ENCODE data around the gene TRAF3IP1.

TRAF3IP1 gene

GRCh38 chr2:238415036-238415764 lies 94.9 kb downstream of the TRAF3IP1 start:
- no peak for TF ChIP-seq Cebpa-rat (IDR thresholded peaks at IDR 0.05)

DNA sequence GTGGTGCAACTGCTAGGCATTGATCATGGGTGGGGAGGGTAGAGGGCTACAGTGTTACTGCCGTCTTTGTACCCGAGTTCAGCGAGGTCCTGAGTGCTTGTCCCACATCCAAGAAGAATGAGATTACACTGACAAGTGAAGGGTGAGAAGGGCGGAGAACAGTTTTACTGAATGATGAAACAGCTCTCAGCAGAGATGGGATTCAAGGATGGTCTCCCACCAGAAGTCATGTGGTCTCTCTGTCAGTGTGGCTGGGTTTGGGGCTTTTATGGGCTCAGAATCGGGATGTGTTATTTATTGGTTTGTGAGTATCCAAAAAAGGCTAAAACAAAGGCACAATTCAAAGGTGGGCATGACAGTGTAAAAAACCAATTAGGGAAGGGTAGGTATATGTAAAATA lies 95.6 kb downstream of the TRAF3IP1 start:
- no peaks in the 10 kb centered on the region for H3K4me1 ChIP-seq
- no peak overlapping the region for H3K27ac ChIP-seq
- peaks cover 25% of the 10 kb centered on the region for H3K9me3 ChIP-seq
- no peaks in the 10 kb centered on the region for H4K20me1 ChIP-seq
- no peak overlapping the region for H3K4me3 ChIP-seq
- TF ChIP-seq Cebpa-rat (IDR thresholded peaks at IDR 0.05): no peak
- H3K36me3 ChIP-seq: peaks cover 8% of the 10 kb centered on the region; the same call in 1 of the 2 replicates
- no peaks in the 10 kb centered on the region for H3K27me3 ChIP-seq
- no peak overlapping the region for H3K9ac ChIP-seq
- no peak overlapping the region for H3K4me2 ChIP-seq

More at GRCh38 chr2:238415036-238415764, 94.9 kb downstream of the TRAF3IP1 start:
- no peak overlapping the region for H3K4me3 ChIP-seq
- no peak overlapping the region for H3K4me2 ChIP-seq
- no peaks in the 10 kb centered on the region for H4K20me1 ChIP-seq
- H3K27me3 ChIP-seq: no peaks in the 10 kb centered on the region
- H3K36me3 ChIP-seq: peaks cover 8% of the 10 kb centered on the region; the same call in 1 of the 2 replicates
- H3K4me1 ChIP-seq: no peaks in the 10 kb centered on the region
- no peak overlapping the region for H3K27ac ChIP-seq
- H3K9ac ChIP-seq: no peak overlapping the region
- peaks cover 25% of the 10 kb centered on the region for H3K9me3 ChIP-seq

DNA sequence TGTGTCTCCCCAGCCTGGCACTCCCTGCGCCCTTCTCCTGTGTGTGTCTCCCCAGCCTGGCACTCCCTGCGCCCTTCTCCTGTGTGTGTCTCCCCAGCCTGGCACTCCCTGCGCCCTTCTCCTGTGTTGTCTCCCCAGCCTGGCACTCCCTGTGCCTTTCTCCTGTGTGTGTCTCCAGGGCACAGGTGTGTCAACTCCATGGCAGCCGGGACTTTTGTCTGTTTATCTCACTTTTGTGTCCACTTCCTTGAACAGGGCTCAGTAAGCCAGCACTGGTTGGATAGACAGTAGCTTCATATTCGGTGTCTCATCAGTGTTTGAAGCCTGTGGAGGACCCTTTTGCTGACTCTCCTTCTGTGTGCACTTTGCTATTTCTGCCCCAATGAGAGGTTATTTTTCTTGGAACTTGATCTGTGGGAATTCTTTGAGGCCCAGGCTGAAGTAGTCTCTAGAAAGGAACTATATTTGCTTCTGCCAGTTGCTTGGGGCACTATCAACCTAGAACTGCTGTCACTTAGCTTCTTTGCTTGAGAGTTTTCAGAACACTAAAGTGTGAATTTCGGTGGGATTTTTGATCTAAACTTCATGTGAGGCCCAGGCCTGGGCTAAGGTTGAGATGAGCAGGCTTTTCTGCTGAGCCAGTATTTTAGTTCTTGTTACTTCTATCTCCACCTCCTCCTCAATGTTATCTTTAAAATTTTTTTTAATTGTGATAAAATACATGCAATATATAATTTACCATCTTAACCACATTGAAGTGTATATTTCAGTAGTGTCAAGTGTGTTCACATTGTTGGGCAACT lies 98.1 kb downstream of the TRAF3IP1 start:
- Histone ChIP-seq H3K27me3 (no peaks in the 10 kb centered on the region), H3K4me2 (no peak overlapping the region), H3K9ac (no peak overlapping the region), H3K36me3 (peaks cover 8% of the 10 kb centered on the region; the same call in 1 of the 2 replicates), H3K4me1 (0 out of 2 replicates have a peak, but pooled peaks cover 8% of the 10 kb centered on the region), H3K4me3 (no peak overlapping the region), H3K9me3 (peaks cover 25% of the 10 kb centered on the region), H4K20me1 (no peaks in the 10 kb centered on the region), H3K27ac (no peak overlapping the region)
- no peak for TF ChIP-seq Cebpa-rat (IDR thresholded peaks at IDR 0.05)

DNA sequence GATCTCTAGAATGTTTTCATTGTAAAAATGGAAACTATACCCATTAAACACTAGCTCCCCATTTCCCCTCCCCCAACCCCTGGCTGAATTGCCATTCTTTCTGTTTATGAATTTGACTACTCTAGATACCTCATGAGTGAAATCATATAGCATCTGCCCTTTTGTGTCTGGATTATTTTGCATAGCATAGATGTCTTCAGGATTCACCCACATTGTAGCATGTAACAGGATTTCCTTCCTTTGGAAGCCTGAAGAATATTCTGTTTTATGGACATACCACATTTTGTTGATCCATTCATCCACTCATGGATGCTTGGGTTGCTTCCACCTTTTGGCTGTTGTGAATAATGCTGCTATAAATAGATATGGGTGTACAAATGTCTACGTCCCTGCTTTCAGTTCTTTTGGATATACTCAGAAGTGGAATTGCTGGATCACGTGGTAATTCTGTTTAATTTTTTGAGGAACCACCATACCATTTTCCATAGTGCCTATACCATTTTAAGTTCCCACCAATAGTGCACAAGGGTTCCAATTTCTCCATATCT lies 98.8 kb downstream of the TRAF3IP1 start:
- H3K4me2 ChIP-seq: no peak overlapping the region
- no peak for TF ChIP-seq Cebpa-rat (IDR thresholded peaks at IDR 0.05)
- H3K4me3 ChIP-seq: no peak overlapping the region

GRCh38 chr2:238420442-238420841 lies 100.1 kb downstream of the TRAF3IP1 start:
- no peak for TF ChIP-seq Cebpa-rat (IDR thresholded peaks at IDR 0.05)
- Histone ChIP-seq H4K20me1 (no peaks in the 10 kb centered on the region), H3K36me3 (peaks cover 4% of the 10 kb centered on the region; the same call in 1 of the 2 replicates), H3K4me1 (peaks cover 16% of the 10 kb centered on the region), H3K4me2 (no peak overlapping the region), H3K27ac (no peak overlapping the region), H3K27me3 (no peaks in the 10 kb centered on the region), H3K4me3 (no peak overlapping the region), H3K9me3 (peaks cover 18% of the 10 kb centered on the region), H3K9ac (no peak overlapping the region)

More for the DNA sequence above, 98.8 kb downstream of the TRAF3IP1 start:
- Histone ChIP-seq H3K36me3 (peaks cover 8% of the 10 kb centered on the region; the same call in 1 of the 2 replicates), H3K9ac (no peak overlapping the region), H3K9me3 (peaks cover 25% of the 10 kb centered on the region), H4K20me1 (no peaks in the 10 kb centered on the region), H3K27ac (no peak overlapping the region), H3K27me3 (no peaks in the 10 kb centered on the region), H3K4me1 (0 out of 2 replicates have a peak, but pooled peaks cover 8% of the 10 kb centered on the region)

- peaks cover 12% of the 10 kb centered on the region for H3K9me3 ChIP-seq
- H3K4me3 ChIP-seq: no peak overlapping the region
- no peak overlapping the region for H3K27ac ChIP-seq
- H3K4me1 ChIP-seq: peaks cover 23% of the 10 kb centered on the region
- no peaks in the 10 kb centered on the region for H3K36me3 ChIP-seq
- H3K4me2 ChIP-seq: no peak overlapping the region
- no peak for TF ChIP-seq Cebpa-rat (IDR thresholded peaks at IDR 0.05)
- no peaks in the 10 kb centered on the region for H3K27me3 ChIP-seq
- H3K9ac ChIP-seq: no peak overlapping the region
- no peaks in the 10 kb centered on the region for H4K20me1 ChIP-seq
These were observed 100.8 kb downstream of the TRAF3IP1 start for GRCh38 chr2:238420878-238421694.

DNA sequence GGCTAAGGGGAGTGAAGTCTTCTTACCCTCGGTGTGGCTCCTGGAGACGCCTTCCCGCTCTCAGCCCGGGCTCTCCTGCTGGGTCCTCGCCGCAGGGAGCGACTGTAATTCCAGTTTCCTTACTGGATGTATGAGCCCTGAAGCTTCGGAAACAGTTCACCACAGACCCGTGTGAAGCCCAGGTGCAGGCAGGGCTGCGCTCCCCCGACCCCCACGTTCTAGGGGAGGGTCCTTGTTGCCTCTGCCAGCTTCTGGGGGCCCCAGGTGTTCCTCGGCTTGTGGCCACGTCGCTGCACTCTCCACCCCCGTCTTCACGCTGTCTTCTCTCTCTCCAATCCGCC lies 101.3 kb downstream of the TRAF3IP1 start:
- no peak overlapping the region for H3K9ac ChIP-seq
- H3K4me2 ChIP-seq: no peak overlapping the region
- no peak overlapping the region for H3K27ac ChIP-seq
- H3K27me3 ChIP-seq: no peaks in the 10 kb centered on the region
- TF ChIP-seq Cebpa-rat (IDR thresholded peaks at IDR 0.05): no peak
- peaks cover 26% of the 10 kb centered on the region for H3K4me1 ChIP-seq
- H4K20me1 ChIP-seq: no peaks in the 10 kb centered on the region
- H3K9me3 ChIP-seq: peaks cover 6% of the 10 kb centered on the region
- no peak overlapping the region for H3K4me3 ChIP-seq
- H3K36me3 ChIP-seq: no peaks in the 10 kb centered on the region

- Histone ChIP-seq H4K20me1 (no peaks in the 10 kb centered on the region), H3K9ac (no peak overlapping the region), H3K27me3 (no peaks in the 10 kb centered on the region), H3K4me3 (no peak overlapping the region), H3K4me1 (peaks cover 26% of the 10 kb centered on the region), H3K27ac (no peak overlapping the region), H3K36me3 (no peaks in the 10 kb centered on the region), H3K4me2 (no peak overlapping the region), H3K9me3 (no peaks in the 10 kb centered on the region)
- TF ChIP-seq Cebpa-rat (IDR thresholded peaks at IDR 0.05): no peak
These were observed 102.0 kb downstream of the TRAF3IP1 start for GRCh38 chr2:238422285-238422684.

DNA sequence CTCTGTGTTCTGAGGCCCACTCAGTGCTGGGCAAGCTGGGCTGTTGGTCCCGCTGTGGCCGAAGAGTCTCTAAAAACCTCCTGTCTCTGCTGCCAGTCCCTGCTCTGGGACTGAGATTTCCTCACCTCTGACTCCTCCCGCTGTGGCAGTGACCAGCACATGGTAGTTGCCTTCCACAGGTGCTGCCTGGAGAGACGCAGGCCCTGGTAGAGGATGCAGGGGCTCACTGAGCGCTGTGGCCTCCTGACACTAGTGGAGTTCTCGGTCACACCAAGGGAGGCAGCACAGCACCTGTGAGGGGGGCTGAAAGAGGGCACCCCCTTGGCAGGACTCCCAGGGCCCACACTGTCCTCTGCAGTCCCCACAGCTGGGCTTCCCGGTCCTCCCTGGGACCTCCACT lies 102.6 kb downstream of the TRAF3IP1 start:
- Histone ChIP-seq H3K4me1 (peaks cover 32% of the 10 kb centered on the region), H4K20me1 (no peaks in the 10 kb centered on the region), H3K36me3 (no peaks in the 10 kb centered on the region), H3K27ac (no peak overlapping the region), H3K27me3 (no peaks in the 10 kb centered on the region), H3K4me2 (no peak overlapping the region), H3K9ac (no peak overlapping the region), H3K9me3 (no peaks in the 10 kb centered on the region), H3K4me3 (no peak overlapping the region)
- TF ChIP-seq Cebpa-rat (IDR thresholded peaks at IDR 0.05): no peak

Measured in BLaER1 (cell line).